ENCODE results near the gene P3H3.

GRCh38 chr12:6851153-6851920, 23.1 kb downstream of the P3H3 start, which contains the start of gene CDCA3:
- TF ChIP-seq POLR2AphosphoS5 (IDR thresholded peaks at IDR 0.05) (peak; percentile 82 to 87 (median 85)), POLR2A (IDR thresholded peaks at IDR 0.05) (peak; percentile 24)

Measured in breast epithelium (tissue), 3 donors.